GM20431 (cell line): ENCODE measurements around the gene SFXN1.

Source experiments
- in situ Hi-C: fragments of 300-500 bp; cut with MseI, MboI; formaldehyde crosslinking; loops from one replicate; pipeline ENCODE4 v1.15.0; 2020; ENCODE audit warnings: low sequenced_read_pairs; ENCODE audit not compliant: unreplicated experiment

SFXN1 gene

DNA sequence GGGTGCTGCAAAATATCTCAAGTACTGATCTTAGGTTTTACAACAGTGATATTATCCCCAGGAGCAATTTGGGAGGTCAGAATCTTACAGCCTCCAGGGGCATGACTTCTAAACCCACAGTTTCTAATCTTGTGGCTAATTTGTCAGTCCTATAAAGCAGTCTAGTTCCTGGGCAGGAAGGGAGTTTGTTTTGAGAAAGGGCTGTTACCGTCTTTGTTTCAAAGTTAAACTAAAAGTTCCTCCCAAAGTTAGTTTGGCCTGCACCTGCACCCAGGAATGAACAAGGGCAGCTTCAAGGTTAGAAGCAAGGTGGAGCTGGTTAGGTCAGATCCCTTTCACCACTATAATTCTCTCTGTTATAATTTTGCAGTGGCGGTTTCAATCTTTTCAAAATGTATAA lies 81.7 kb downstream of the SFXN1 start:
- in situ Hi-C loops, result no loop called here

DNA sequence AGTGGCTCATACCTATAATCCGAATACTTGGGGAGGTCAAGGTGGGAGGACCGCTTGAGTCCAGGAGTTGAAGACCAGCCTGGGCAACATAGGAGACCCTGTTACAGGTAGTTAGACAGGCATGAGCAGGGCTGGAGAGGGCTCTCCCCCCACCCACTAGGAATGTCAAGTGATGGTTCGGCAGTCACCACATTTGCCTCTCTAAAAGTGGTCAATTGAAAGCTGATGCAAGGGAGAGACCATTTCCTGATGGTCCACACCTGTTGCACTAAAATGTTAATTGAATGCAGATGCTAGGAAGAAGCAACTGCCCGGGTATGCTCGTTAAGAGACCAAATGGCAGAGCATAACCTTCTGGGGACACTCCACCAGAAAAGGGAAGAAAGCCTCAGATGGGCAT lies 82.7 kb downstream of the SFXN1 start:
- in situ Hi-C loops, result no loop called here

GRCh38 chr5:175564716-175565115 lies 86.4 kb downstream of the SFXN1 start:
- in situ Hi-C loops, result no loop called here

DNA sequence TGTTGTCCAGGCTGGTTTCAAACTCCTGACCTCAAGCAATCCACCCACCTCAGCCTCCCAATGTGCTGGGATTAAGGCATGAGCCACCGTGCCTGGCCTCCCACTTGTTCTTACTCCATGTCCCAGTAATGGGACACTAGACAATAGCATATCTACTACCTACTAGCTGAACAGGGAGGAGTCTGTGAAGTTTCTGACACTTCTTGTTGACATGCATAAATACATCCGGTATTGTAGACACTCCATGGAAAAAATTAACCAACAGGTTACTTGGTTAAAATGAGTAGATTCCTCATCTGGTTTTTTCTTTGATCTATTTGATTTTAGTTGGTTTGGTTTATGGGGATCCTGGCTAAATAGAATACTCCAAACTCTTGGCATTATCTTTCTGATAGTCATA lies 88.3 kb downstream of the SFXN1 start:
- in situ Hi-C loops, result no loop called here

- in situ Hi-C loops, result no loop called here
Observed at GRCh38 chr5:175567954-175568353, 89.6 kb downstream of the SFXN1 start.

DNA sequence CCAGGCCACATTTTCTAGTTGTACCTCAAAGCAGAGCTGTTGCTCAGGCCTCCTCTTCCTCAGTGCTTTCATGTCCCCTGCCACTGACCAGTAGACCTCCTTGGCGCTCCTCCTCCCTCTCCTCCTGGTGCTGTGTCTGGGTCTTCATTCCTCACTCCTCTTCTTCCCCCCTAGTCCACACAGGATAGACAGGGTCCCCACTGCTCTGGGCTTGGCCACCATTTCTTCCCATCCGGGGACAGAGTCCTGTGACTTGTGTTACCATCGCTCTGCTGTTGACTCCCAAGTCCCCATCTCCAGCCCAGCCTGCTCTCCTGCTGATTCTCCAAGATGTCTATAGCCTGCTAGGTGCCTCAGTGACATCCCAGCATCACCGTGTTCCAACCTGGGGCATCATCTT lies 91.3 kb downstream of the SFXN1 start:
- in situ Hi-C loops, result no loop called here

- in situ Hi-C loops, result no loop called here
Observed at GRCh38 chr5:175572886-175573285, 94.5 kb downstream of the SFXN1 start.

- in situ Hi-C loops, result no loop called here
Observed at GRCh38 chr5:175573493-175574269, 95.3 kb downstream of the SFXN1 start.

DNA sequence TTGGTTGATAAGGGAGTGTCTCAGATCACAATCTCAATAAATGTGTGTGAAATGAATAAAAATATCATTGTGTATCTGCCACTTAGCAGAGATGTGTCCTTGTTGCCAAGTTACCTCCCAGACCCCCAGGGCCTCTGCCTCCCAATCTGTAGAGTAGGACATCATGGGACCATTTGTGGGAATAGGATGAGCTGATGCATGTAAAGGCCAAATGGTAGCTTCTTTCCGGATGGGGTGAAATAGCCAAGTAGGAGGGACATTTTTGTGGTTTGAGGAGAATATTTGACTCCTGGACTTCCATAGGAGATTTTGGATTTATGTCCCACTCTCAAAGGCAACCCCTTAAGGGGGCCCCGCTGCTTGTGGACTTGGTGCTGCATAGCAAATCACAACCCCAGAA lies 96.9 kb downstream of the SFXN1 start:
- in situ Hi-C loops, result no loop called here

GRCh38 chr5:175576096-175576495 lies 97.7 kb downstream of the SFXN1 start:
- in situ Hi-C loops, result no loop called here

DNA sequence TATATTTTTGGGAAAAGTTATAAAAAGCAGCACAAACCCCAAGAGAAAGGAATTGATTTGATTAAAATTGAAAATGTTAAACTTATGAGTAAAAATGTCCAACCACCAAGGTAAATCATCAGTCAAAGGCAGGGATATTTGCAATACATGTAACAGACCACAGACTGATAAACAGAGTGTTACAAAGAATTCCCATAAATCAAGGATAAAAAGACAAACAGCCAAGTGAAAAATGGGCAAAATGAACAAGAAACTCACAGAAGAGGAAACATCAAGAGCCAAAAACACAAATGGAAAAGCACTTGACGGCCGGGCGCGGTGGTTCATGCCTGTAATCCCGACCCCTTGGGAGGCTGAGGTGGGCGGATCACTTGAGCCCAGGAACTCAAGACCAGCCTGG lies 98.2 kb downstream of the SFXN1 start:
- in situ Hi-C loops, result no loop called here
